GM12872 (cell line): Measurements from ENCODE around the gene DTNA.

ENCODE experiments used
- CTCF ChIP-seq: IDR thresholded peaks from 3 replicates; pipeline ENCODE4 v1.5.1; 2011; ENCODE audit warnings: low read depth, mild to moderate bottlenecking, low read length, moderate library complexity; ENCODE audit not compliant: insufficient read depth

Gene DTNA

DNA sequence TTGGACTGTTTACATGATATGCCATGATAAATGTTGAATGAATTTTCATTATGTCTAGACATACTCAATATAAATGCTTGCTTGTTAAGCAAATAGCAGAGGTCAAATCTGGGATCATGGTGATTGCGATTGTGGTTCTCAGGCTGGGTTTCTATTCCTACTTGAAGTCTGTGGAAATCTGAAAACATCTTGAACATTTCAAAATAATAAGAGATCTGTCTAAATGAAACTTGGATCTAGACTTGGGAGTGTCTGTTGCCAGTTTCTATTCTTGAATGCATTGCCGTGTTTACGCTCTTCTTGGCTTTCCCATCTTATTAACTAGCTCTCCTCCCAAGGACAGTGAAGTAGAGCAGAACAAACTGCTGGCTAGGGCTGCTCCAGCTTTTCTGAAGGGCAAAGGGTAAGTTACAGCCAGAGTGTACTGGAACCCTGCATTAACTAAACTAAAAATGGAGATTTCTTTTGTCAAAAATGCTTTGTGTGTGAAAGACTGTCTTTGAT is 127.7 kb downstream of the DTNA start:
- no peak for TF ChIP-seq CTCF

DNA sequence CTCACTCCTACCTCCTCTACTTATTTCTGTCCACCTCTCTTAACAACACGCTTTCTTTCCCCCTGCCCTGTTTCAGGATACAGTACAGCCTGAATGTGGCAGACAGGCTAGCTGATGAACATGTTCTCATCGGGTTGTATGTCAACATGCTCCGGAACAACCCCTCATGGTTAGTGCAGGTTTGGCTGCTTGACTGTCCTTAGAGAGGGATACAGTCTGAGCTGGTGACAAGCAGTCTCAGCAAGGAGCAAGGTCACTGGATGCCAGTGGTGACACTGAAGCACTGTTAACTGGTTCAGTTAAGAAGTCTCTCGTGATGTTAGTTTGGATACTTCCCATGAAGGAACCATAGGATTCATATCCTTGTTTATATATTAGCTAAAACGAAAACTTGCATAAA is 128.6 kb downstream of the DTNA start:
- TF ChIP-seq CTCF, result no peak

DNA sequence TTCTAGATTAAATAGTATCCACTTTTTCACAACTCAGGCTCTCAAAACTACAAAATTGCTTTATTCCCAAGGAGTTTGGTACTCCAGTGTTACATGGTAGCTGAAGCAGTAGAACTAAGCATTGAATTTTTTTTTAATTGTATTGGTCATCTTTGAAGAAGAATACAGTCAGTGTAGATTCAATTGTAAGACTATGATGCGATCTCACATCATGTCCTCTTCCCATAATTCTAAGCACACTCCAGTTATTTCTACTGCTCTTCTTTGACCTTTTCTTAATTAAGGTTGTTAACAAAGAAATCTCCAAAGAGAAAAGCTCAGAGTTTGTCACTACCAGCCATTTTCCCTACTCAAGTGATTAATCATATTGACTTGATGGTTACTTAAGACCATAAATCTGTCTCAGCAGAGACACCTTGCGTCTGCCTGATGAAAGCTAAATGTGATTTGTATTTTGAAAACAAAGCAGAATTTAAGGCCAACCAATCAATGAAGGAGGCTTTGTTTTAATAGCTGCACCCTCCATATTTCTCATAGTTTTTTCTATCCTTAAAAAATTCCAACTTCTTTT is 130.2 kb downstream of the DTNA start:
- TF ChIP-seq CTCF, result no peak

GRCh38 chr18:34841891-34842290 is 131.8 kb downstream of the DTNA start:
- no peak for TF ChIP-seq CTCF

GRCh38 chr18:34844072-34844471 is 134.0 kb downstream of the DTNA start:
- TF ChIP-seq CTCF, result no peak

DNA sequence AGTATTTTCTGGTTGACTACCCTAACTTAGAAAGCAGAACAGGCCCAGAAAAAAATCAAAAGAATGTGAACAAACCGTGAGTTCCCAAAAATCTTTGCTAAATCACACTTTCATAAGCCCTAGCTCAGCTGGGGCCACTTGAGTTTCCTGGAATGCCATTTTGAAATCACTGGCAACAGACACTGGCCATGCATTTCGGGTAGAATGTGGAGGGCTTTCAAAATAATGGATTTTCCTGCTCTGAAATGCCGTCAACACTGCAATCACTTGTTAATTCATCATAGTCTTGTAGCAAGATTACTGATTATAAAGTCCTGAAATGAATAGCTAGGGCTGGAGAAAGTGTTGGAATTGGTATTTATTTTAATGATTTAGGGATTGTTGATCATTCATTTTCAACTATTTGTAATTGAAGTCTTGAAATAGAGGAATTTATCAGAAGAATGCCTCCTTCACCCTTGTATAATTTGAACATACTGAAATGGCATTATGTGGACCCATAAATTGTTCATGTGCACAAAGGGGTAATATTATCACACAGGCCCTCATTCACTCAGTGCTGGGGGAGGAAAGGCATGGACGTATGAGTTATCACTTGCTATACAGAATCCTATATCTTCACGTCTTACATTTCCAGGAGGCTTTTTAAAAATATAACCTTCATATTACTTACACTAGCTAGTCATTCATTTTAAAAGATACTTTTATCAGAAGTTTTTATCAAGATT is 134.8 kb downstream of the DTNA start:
- TF ChIP-seq CTCF, result no peak

GRCh38 chr18:34847408-34847807 is 137.3 kb downstream of the DTNA start:
- no peak for TF ChIP-seq CTCF
